HG03045 (cell line): ENCODE data around the gene NDUFAF2.

ENCODE experiments used
- ATAC-seq: cut with Tn5 transposase; IDR thresholded peaks from one replicate; pipeline ENCODE4 v1.9.1; 2021; ENCODE audit warnings: mild to moderate bottlenecking, moderate library complexity; ENCODE audit not compliant: unreplicated experiment

The NDUFAF2 gene

DNA sequence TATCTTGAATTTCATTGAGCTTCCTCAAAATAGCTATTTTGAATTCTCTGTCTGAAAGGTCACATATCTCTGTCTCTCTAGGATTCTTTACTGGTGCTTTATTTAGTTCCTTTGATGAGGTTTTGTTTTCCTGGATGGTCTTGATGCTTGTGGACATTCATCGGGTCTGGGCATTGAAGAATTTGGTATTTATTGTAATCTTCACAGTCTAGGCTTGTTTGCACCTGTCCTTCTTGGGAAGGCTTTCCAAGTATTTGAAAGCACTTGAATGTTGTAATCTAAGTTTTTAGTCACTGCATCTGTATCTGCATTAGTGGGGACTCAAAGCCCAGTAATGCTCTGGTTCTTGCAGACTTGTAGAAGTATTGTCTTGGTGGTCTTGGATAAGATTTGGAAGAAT lies 169.4 kb downstream of the NDUFAF2 start:
- ATAC-seq: no peak

DNA sequence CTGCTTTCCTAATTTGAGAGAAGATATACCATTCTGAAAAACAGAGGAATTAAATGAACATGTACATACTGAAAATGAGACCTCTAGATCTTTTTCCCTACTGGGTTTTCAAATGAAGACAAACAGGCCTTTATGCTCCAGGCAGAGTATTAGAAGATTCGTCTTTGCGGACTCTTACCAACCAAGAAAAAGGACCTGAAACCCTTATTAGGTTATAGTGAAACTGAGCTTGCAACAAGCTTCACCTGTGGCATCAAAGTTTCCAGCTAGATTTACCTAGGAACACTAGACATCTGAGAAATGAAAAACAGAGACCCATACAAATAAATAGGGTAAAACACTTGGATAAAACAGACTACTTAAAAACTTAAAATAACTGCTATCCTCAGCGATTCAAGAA lies 171.0 kb downstream of the NDUFAF2 start:
- ATAC-seq: no peak

DNA sequence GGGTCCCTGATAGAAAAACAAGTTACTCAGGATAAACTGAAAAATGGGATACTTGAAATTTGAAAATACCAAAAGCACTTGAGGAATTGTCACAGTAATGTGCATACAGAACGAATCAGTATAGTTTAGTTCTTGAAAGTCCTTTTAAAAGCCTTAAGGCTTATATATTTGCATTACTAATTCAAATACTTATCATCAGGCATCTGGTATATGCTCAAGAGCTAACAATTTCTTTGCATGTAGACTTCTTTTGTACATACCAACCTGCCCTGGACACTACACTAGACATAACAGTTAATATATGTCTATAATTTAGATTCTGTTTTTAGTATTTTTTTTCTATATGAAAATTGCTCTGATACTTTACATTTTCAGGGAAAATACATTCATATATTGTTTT lies 174.1 kb downstream of the NDUFAF2 start:
- no peak for ATAC-seq

DNA sequence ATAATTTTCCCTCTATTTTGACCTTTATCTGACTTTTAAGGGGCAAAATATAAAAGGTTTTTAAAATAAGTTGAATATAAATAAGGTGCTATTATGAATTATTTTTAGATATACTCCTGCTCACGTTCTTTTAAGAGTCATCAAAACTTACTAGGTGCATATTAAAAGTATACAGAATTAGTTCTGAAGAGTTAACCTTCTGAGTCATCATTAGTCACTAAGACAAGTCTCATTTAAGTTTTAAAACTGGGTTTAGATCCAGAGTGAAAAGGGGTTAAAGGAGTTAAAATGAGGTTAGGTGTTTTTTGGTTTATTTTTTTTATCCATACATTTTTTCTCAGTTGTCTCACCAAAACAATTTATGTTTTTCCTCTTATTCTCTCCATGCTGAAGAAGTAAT lies 175.5 kb downstream of the NDUFAF2 start:
- no peak for ATAC-seq

DNA sequence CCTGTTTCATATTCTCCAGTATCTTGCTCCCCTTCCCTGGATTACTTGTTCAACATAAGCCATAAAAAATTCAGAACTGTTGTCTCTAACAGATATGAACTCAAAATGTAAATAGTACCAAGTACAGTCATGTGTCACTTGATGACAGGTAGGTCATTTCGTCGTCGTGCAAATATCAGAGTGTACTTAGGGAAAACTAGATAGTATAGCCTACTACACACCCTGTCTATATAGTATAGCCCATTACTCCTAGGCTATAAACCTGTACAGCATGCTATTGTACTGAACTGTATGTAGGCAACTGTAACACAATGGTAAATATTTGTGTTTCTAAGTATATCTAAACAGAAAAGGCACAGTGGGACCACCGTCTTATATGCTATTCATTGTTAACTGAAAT lies 178.1 kb downstream of the NDUFAF2 start:
- ATAC-seq: no peak

DNA sequence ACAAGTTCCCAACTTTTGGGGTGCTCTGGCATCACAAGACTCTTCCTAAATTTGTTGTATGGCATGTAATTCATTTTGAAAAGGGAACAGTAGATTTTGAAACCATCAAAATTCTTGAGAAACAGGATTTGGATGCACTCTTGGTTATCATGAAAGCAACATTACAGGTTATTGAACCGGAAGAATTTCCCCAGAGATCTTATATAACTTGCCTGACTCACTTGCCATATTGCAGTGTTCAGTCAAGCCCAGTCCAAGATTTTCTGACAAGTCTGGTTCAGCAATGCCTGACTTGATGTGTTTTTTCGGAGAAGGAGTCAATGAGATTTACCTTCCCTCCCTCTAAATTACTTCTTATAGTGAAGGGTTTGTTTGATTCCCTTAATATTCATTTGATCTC lies 185.3 kb downstream of the NDUFAF2 start:
- no peak for ATAC-seq

DNA sequence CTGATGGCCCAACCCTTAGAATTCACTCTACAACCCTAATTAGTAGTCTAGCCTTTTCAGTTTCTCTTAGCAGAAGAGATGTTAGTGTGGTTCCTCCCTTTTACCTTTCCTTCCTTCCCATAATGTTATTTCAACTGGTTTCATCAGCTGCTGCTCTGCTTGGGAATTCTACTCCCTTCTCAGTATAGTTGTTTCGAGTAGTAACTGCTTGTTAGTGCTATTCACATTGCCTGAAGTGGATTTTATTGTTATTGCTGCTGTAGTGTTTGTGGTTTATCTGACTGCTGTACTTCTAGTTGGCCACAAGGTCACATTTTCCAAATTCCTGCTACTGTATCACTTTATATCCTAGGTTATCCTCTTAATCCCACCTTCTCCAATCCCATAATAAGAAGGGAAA lies 187.6 kb downstream of the NDUFAF2 start:
- no peak for ATAC-seq

DNA sequence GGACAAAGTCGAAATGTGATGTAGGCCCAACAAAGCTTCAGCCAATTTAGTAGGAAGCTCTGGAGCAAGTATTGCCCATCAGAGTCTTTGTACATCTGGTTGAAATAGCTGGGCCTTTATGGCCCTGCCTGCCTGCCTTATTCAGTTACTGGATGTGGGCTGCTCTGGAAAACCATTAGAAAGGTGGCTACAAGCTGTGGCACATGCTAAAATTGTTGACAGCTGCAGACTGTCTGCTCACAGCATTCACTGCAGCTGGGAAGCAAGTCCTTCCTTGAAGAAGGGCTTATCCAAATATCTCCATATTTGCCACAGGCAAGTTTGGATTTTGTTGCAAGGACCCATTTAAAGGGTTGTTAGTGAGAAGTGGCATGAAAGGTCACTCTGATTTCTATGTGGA lies 192.8 kb downstream of the NDUFAF2 start:
- no peak for ATAC-seq

DNA sequence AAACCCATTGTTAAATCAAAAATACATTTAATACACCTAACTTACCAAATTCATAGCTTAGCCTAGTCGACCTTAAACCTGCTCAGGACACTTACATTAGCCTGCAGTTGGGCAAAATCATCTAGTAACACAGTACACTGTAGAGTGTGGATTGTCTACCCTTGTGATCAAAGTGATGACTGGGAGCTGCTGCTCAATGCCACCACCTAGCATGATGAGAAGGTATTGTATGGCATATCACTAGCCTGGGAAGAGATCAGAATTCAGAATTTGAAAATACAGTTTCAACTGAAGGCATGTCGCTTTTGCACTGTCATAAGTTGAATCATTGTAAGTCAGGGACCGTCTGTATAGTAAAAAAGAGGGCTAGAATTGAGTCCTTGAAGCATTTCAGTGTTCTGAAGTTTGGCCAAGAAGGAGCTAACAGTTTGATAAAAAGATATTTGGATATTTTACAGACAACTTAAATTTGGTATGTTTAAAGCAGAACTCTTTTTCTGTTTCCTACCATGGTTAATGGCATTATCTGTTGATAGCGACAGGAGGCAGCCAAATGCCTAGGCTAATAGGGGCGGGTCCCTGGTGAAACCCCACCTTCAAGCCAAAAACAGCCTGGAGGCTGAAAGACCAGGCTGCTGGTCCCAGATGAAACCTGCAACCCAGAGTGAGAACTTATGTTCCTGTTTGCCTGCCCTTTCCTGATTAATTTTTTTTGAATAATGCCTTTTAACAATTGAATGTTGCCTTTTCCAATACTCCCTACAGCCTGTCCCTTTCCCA lies 194.3 kb downstream of the NDUFAF2 start:
- ATAC-seq: no peak

DNA sequence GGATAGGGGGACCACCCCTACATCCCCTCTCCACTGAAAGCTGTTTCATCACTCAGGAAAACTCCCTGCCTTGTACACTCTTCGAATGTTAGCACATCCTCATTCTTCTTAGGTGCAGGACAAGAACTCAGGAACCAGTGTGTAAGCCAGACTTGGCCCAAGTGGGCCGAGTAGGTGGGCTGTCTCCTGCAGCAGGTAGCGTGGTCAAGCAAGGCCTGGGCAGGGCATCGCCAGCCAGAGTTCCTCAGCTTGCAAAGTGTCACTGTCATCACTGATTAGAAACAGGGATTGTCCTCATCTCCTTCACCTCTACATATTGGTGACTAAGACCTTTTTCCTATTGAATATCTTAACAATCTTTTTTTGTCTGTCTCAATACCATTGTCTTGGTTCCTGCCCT lies 194.9 kb downstream of the NDUFAF2 start:
- ATAC-seq: no peak

DNA sequence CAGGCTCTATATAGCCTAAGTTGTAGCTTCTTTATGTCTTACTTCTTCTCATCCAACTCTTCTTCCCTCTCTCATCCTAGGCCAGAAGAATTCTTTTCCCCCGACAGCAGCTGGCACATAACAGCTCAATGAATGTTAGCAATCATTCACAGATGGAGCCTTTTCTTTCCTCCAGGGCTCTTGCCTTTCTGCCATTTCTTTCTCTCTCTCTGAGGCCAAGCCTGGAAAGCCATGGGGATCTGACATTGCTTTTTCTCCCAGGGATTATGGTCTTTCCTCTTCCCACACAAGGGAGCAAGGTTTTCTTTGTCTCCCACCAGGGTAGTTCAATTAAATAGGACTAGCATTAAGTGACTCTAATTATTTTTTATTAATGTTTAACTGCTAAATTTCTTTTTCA lies 196.8 kb downstream of the NDUFAF2 start:
- no peak for ATAC-seq

DNA sequence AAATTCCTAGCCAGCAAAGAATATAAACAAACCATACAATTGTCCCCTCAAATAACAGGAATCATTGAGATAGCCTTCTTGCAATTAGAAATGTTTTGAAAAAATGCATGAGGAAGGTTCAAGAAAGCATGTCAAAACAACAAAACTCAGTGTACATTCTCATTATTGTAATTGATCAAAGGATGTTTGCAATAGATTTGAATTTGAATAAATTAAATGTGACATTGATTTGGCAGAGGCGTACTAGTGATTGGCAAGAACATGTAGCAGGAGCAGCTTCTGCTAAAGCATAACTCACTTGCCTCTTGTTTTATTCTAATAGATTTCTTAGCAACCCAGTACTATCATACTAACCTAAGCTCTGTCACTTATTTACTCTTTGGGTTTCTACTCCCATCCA lies 197.4 kb downstream of the NDUFAF2 start:
- no peak for ATAC-seq

DNA sequence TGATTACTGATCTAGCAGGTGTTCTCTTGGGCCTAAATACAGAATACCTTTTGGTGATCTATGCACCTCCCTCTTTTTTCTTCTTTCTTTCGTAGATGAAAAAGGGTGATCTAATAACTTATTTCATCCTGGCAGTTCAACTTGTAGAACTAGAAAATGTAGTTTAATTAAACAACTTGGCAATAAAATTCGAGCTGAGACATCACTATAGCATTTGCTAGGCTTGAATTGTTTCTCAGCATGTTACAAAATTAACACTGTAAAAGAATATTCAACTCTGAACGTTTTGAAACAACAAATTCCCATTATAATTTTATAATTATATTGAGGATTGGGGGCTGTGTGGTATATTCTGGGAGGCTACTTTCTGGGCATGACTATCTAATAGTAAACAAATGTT lies 197.8 kb downstream of the NDUFAF2 start:
- ATAC-seq: no peak

DNA sequence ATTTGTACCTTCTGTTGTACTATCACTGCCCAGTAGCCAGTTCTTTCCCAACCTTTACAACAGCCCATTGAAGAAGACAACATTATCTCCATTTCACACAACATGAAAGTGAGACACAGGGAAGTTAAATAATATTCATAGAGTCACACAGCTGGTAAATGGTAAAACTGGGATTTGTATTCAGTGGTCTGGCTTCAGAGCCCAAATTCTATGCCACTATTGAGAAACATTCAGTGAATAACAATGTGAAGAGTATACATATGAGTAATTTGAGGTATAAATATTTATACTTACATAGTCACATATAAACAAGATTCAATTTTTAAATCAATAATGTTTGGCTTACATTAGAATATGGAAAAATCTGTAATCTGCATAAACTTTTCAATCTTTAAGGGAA lies 203.5 kb downstream of the NDUFAF2 start:
- no peak for ATAC-seq

DNA sequence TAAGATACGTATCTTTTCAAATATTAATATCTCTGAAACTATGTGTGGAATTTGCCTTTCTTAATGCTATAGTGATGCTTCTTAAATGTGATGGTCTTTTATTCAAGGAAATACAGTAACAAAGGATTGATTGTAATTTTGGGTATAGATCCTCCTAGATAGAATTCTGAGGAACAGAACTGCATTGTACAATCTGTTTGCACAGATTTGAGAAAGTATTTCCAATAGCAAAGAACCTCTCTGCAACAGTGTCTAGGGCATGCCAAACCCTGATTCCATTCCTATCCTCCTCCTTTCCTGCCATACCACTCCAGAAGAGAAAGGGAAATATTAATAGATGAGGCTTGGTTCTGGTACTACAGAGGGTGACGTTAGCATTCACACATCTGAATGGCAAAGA lies 206.9 kb downstream of the NDUFAF2 start:
- no peak for ATAC-seq

DNA sequence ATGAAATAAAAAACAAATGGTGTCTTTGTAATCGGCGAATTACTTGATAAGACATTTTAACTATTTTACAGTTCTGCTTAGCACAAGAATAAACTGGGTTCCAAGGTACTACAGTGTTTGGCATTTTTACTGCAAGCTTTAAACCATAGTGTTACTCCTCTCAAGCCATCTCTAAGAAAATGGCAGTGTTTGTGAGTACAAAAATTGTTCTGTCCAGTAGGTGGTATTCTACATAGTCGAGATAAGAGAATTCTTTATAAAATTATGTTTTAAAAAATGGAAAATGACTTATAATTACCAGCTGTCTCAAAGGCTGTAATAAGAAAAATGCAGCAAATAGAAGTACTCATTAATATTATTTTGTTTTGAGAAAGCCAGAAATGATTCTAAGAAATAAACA lies 214.1 kb downstream of the NDUFAF2 start:
- ATAC-seq: no peak

DNA sequence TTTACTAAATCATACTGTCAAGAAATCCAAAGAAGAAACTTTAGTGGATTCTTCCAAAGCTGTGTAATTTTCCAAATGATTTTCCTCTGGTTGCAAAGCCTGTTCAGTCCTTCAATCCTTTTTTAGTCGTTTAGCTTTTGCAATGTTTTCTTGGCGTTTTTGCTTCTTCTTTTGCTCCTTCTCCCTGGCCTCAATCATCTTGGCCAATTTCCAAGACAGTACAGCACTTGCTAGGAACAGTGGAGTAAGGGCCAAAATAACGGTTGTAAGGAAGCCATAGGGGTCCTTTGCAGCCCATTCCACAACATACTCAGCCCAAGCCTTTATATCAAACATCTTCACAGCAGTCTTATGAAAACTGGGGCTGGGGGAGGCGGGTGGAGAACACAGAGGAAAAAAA lies 214.8 kb downstream of the NDUFAF2 start:
- ATAC-seq: no peak

DNA sequence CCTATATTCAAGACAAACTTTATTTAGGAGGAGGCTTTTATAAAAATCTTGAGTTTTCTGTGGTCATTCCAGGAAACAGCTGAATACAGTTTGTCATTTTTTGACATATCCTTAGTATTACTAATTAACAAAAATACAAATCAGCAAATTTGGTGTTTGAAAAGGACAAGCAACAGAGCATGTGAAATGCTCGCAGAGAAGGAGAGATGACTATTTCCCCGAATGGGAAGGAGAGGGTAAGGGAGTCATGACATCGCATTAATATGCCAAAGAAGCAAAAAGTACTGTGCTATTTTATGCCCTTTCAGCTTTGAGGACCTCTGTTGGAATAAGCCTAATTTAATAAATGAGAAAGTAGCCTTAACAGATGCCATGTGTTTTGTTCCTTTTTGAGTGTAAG lies 215.5 kb downstream of the NDUFAF2 start:
- no peak for ATAC-seq

DNA sequence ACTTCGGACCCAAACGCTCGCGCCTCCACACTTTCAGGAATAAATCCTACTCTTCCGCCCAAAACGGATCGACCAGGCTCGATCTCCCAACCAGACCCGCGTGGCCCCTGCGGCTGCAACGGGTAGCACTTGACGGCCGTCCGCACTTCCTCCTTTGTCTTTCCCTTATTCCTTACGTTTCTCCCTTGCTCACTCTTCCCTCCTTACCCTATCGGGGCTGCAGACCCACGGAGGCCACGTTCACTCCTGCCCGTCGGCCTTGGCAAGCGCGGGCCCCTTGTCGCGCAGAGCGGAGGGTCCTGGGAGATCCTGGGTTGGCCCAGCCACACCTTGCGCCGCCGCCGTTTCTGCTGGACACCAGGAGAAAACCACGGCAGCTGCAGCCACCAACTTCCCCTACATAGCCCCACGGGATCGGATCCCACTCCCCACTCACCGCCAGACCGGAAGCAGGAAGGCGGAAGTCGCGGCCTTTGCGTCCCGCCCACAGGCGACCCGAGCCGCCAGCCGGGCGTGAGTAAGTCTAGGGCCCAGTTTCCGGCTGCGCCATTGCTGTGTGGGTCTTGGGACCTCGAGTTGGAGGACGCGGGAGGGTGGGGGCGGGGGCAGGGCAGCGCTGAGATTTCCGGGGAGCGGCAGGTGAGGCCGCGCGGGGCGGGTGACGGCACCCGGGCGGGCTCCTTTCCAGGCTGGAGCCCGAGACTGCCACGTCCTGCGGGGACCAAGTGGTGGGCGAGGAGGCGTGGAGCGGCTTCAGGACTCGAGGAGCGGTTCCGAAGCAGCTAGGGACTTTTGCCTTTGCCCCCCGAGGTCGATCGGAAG lies 217.2 kb downstream of the NDUFAF2 start, which contains the start of gene SMIM15:
TSS of gene SMIM15 (minus strand) at position 459 of the 822 bp plus-strand sequence. CDS start 2,297 bp downstream, outside the sequence.
- ATAC-seq: peak; percentile 99

DNA sequence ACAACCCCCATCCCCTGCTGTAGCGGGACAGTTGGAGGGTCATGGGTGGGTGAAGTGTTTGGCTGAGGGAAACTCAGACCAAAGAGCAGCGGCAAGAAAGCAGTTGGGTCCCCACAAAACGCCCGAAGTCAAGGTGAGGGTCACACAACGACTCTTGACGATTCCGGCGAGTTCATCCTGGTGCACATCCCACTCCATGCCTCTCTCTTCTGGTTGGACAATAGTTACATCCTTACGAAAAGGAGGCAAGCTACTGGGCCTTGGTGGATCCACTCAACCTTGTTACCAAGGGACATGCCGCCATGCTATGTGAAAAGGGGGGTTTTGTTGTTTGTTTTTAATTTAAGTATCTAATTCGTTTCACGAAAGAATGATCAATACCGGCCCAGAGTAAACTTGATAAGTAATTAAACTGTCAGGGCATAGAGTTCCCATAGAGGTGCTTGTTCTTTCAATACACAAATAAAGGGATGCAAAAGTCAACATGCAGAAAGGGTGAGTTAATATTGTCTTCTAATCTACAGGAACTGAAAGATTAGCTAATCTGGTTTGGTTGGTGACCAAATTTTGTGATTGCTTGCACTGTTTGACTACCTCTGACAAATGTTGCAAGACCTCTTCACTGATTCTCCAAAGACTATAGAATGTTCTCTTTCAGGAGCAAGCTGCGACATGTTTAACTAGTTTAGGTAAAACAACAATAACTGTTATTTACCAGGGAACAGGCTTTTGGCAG lies 218.0 kb downstream of the NDUFAF2 start:
- no peak for ATAC-seq

DNA sequence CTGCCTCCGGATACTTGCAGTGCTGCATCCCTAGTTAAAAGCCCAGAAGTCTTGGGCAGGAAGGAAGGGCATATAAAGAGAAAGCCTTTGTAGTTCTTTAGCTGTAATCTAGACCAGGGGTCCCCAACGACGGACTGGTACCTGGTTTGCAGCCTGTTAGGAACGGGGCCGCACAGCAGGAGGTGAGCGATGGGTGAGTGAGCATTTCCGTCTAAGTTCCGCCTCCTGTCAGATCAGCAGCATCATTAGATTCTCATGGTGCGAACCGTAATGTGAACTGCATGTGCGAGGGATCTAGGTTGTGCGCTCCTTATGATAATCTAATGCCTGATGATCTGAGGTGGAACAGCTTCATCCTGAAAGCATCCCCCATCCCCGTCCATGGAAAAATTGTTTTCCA lies 218.9 kb downstream of the NDUFAF2 start:
- ATAC-seq: no peak

DNA sequence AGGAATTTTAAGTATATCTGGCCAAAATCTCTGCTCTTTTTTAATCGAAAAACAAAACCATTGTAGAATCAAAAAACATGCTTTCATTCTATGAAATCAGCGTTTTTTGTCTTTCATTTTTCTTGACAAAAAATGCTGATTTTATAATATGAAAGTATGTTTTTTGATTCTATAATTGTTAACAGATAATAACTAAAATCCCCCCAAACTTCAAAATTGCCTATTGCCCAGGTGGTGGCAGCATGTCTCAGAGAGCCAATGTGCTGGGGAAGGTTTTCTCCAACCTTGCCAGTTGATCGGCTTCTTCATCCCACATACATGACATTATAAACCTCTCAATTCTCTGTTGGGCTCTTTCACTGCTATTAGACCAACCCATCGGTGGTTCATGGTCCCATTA lies 222.4 kb downstream of the NDUFAF2 start:
- ATAC-seq: no peak
